IPS-15b (cell line): ENCODE results near the gene PPP1R7.

Experiments used
- H3K27me3 ChIP-seq: one replicate; pipeline ENCODE4 v1.6.1; 2013; ENCODE audit warnings: low read length; ENCODE audit not compliant: control insufficient read depth, insufficient read depth
- H3K36me3 ChIP-seq: one replicate; pipeline ENCODE4 v1.6.1; 2013; ENCODE audit warnings: low read length; ENCODE audit not compliant: control insufficient read depth, insufficient read depth
- H3K4me1 ChIP-seq: one replicate; pipeline ENCODE4 v1.6.1; 2013; ENCODE audit warnings: mild to moderate bottlenecking, low read length; ENCODE audit not compliant: control insufficient read depth, insufficient read depth
- H3K4me3 ChIP-seq: one replicate; pipeline ENCODE4 v1.5.1; 2013; ENCODE audit warnings: low read depth, low read length
- H3K9ac ChIP-seq: one replicate; pipeline ENCODE4 v1.6.1; 2013; ENCODE audit warnings: low read depth, mild to moderate bottlenecking, low read length
- H3K9me3 ChIP-seq: one replicate; pipeline ENCODE4 v1.6.1; 2013; ENCODE audit warnings: mild to moderate bottlenecking, low read length; ENCODE audit not compliant: control insufficient read depth, insufficient read depth

The PPP1R7 gene

DNA sequence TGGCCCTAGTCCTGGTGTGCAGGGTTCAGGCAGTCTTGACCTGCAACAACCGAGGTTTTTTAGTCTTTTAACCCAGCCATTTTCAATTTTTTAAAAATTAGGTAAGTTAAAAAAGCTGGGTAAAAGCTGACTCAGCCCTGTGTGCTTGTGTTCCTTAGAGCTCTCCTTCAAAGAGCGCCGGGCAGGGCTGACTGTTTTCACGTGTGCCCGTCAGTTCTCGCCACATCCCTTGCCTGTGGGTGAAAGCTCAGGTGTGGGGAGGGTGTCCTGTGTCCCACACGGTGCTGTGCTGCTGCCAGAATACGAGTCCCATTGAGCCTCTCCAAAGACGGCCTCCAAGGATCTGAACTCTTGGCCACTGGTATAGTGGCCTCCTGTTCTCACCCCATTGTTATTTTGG, 33.0 kb downstream of the PPP1R7 start:
- no peaks in the 10 kb centered on the region for H3K9me3 ChIP-seq
- H3K4me1 ChIP-seq: peaks cover 4% of the 10 kb centered on the region
- no peak overlapping the region for H3K4me3 ChIP-seq
- no peaks in the 10 kb centered on the region for H3K27me3 ChIP-seq
- H3K9ac ChIP-seq: no peak overlapping the region
- H3K36me3 ChIP-seq: no peaks in the 10 kb centered on the region

DNA sequence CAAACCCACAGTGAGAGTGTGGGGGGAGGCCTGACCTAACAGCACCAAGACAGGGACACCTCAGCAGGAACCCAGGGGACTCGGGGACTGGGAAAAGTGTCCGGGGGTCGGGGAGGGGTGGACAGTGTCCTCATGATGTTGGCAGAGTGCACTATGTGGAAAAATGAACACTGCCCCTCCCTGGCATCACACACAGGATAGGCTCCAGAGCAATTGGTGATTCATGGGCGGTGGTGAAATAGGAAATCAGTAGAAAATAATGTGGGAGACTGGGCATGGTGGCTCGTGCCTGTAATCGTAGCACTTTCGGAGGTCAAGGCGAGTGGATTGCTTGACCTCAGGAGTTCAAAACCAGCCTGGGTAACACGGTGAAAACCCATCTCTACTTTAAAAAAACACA, 34.6 kb downstream of the PPP1R7 start:
- Histone ChIP-seq H3K36me3 (no peaks in the 10 kb centered on the region), H3K4me3 (no peak overlapping the region), H3K4me1 (peaks cover 4% of the 10 kb centered on the region), H3K9ac (no peak overlapping the region), H3K27me3 (no peaks in the 10 kb centered on the region), H3K9me3 (no peaks in the 10 kb centered on the region)

DNA sequence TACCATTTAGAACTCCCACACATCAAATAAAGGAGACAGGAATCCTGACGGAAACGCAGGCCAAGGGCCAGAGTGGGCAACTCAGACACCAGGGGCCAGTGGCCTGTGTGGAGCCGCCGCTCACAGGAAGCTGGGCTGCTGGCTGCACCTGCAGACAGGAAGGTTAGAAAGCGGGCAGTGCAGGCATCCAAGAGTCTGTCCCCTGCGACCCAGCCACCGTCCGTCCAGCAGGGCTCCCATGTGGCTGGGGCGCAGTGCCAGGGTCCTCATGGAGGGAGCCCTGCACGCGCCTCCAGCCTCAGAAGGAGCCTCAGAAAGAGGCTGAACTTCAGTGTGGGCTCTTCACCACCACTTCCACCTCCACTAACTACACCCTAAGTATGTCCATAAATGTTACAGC, 35.7 kb downstream of the PPP1R7 start:
- Histone ChIP-seq H3K36me3 (no peaks in the 10 kb centered on the region), H3K9me3 (no peaks in the 10 kb centered on the region), H3K4me3 (no peak overlapping the region)

DNA sequence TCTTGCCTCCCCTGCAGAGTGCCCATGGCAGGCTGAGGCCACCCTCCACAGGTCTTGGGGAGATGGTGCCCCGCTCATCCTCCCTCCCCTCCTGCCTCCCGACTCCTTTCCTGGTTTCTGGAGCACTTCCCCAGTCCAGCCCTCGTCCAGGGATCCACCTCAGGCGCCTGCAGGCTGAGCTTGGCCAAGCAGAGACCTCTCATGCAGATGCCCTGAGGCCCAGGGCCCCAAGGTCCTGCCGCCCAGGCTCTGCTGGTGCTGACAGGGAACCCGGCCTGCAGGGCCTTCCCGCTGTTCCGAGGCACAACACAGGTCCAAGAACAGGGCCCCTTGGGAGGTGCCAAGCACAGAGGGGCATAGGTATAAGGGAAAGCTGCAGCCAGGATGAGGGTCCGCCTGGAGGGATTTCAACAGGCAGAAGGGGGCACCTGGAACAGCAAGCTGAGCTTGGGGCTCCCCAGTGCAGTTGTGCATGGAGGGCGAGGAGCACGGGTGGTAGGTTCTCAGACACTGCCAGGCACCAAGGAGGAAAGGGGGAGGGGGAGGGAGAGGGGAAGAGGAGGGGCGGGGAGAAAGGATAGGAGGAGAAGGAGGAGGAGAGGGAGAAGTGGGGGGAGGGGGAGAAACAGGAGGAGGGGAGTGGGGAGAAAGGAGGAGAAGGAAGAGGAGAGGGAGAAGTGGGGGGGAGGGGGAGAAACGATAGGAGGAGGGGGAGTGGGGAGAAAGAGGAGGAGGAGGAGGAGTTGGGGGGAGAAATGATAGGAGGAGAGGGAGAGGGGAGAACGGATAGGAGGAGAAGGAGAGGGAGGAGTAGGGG, 37.0 kb downstream of the PPP1R7 start:
- Histone ChIP-seq H3K9me3 (no peaks in the 10 kb centered on the region), H3K4me1 (peaks cover 4% of the 10 kb centered on the region), H3K9ac (no peak overlapping the region), H3K4me3 (no peak overlapping the region), H3K36me3 (no peaks in the 10 kb centered on the region), H3K27me3 (no peaks in the 10 kb centered on the region)

More for the DNA sequence above, 35.7 kb downstream of the PPP1R7 start:
- Histone ChIP-seq H3K9ac (no peak overlapping the region), H3K4me1 (peaks cover 4% of the 10 kb centered on the region), H3K27me3 (no peaks in the 10 kb centered on the region)

DNA sequence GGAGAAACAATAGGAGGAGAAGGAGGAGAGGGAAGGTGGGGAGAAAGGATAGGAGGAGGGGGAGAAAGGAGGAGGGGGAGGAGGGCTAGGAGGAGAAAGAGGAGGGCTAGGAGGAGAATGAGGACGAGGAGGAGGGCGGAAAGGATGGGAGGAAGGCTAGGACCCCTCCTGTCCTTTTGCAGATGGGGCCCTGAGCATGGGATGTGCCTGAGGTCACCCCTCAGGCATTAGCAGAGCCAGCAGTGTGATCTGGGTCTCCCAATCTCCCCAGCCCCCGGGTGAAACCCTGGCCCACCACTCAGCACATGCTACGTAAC, 37.6 kb downstream of the PPP1R7 start:
- H3K36me3 ChIP-seq: no peaks in the 10 kb centered on the region
- H3K9ac ChIP-seq: no peak overlapping the region
- H3K4me1 ChIP-seq: peaks cover 4% of the 10 kb centered on the region
- no peaks in the 10 kb centered on the region for H3K27me3 ChIP-seq
- no peaks in the 10 kb centered on the region for H3K9me3 ChIP-seq
- H3K4me3 ChIP-seq: no peak overlapping the region

DNA sequence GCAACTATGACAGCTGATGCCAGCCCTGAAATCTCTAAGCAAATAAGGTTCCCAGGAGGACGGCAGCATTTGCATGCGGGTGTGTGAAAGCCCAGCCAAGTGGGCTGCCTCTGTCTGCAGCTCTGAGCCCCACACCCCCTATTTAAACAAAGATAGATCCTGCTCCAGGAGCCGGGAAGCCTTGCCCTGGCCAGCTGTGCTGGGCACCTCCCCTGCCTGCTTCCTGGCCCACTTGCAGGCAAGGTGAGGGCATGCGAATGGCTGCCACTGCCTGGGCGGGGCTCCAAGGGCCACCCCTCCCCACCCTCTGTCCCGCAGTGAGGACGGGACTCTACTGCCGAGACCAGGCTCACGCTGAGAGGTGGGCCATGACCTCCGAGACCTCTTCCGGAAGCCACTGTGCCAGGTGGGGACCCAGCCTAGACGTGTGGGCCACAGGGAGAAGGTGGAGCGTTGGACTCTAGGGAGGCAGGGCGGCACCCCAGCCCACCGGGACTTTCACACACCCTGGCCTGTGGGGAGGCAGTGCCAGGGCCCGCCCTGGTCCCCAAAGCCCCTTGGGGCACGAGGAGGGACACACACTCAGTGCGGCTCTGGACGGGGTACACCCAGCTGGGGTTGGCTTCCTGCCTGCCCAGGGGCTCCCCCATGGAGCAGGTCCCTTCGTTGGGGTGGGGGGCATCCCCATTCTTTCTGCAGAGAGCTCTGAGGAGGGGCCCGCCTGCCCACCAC, 38.3 kb downstream of the PPP1R7 start, which contains the start of gene ANO7:
TSS of gene ANO7 (plus strand) at position 317 of the 732 bp plus-strand sequence. CDS start 1,387 bp downstream, outside the sequence.
- no peaks in the 10 kb centered on the region for H3K27me3 ChIP-seq
- H3K9me3 ChIP-seq: no peaks in the 10 kb centered on the region
- peaks cover 4% of the 10 kb centered on the region for H3K4me1 ChIP-seq
- H3K4me3 ChIP-seq: no peak within 1 kb of the TSS
- H3K36me3 ChIP-seq: no peaks in the 10 kb centered on the region
- no peak within 1 kb of the TSS for H3K9ac ChIP-seq

DNA sequence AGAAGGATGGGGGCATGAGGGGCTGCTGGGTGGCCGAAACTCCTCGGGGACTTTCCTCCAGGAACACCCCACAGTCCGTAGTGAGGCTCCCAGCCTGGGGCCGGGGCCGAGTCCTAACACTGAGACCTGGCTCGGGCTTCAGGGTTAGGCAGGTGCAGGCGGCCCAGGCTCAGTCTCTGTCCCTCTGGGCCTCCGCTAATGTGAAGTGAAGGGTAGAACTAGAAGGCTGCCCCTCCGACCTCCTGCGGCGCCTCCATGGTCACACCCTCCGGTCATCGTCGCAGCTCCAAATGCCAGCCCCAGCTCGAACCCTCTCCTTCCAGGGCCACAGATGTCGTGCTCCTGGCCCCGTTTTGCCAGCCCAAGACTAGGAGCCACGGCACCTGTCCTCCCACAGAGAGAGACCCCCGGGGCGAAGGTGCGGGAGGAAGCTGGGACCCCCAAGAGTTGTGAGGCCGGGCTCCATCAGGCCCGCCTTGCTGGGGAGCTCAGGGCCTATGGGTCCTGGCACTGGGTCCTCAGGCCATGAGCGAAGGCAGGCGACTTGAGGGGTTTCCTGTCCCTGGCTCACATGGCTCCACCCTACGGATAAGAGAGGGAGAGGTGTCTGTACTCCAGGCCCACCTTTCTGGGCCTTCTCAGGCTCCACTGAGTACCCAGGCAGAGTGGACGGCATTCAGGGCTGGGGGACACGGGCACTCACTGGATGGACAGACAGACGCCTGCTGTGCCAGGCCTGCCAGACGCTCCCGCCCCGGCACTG, 39.0 kb downstream of the PPP1R7 start:
- no peak overlapping the region for H3K4me3 ChIP-seq
- H3K4me1 ChIP-seq: peaks cover 4% of the 10 kb centered on the region
- no peak overlapping the region for H3K9ac ChIP-seq
- no peaks in the 10 kb centered on the region for H3K9me3 ChIP-seq
- H3K36me3 ChIP-seq: no peaks in the 10 kb centered on the region
- no peaks in the 10 kb centered on the region for H3K27me3 ChIP-seq

DNA sequence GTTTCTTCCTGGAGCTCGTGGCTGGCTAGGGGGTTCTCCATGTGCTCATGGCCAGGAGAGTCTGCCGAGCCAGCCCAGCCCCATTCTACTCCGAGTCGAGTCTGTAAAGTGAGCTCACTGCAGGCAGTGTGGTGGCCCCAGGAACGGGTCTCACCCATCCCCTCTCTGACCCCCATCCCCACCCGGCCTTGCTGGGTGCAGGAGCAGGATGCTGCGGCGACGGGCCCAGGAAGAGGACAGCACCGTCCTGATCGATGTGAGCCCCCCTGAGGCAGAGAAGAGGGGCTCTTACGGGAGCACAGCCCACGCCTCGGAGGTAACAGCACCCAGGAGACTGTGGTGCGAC, 39.6 kb downstream of the PPP1R7 start:
- Histone ChIP-seq H3K27me3 (no peaks in the 10 kb centered on the region), H3K9me3 (no peaks in the 10 kb centered on the region), H3K4me1 (peaks cover 4% of the 10 kb centered on the region), H3K36me3 (no peaks in the 10 kb centered on the region), H3K9ac (no peak overlapping the region), H3K4me3 (no peak overlapping the region)

DNA sequence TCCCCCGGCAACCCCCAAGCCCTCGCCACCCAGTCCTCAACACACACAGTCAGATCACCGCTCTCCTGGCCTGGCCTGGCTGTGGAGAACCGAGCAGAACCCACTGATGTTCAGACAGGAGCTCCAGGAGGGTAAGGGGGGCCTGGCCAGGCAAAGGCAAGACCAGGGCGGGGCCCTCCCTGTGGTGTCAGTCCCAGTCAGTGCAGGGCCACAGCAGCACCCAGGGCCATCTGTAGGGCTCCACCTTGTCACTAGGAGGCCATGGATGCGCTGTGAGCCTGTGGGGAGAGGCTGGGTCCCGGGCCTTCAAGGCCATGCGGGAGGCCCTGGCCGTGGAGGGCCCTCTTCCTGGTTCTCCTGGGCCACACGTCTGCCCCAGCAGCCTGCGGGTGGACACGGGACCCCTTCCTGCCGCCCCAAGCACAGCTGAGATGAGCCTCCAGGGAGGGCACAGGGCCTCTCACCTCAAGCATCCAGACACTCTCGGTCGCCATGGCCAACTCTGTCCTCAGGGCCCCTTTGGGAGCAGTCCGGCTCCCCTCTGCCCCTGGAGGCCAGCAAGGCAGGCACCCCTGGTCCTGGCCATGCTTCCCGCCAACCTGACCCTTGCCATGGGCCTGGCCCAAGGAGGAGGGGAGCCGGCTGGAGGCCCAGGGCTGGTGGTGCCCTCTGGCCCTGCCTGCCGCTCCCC, 40.2 kb downstream of the PPP1R7 start:
- Histone ChIP-seq H3K9me3 (no peaks in the 10 kb centered on the region), H3K36me3 (no peaks in the 10 kb centered on the region), H3K4me3 (no peak overlapping the region), H3K27me3 (no peaks in the 10 kb centered on the region), H3K4me1 (peaks cover 4% of the 10 kb centered on the region), H3K9ac (no peak overlapping the region)

DNA sequence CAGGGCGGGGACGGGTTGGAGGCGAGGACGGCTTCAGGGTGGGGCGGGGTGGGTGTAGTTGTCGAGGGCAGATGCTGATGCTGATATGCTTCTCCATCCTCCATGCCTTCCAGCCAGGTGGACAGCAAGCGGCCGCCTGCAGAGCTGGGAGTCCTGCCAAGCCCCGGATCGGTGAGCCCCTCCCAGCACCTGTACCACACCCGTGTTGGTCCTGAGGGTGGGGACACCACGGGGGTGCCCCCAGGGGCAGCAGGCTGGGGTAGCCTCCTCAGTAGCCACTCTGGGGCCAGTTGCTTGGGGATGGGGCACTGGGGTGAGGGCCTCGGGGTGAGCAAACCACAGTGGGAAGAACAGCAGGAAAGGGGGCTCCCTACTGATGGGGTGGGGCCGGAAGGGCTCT, 40.8 kb downstream of the PPP1R7 start:
- no peaks in the 10 kb centered on the region for H3K27me3 ChIP-seq
- H3K9ac ChIP-seq: no peak overlapping the region
- H3K9me3 ChIP-seq: no peaks in the 10 kb centered on the region
- peaks cover 4% of the 10 kb centered on the region for H3K4me1 ChIP-seq
- no peaks in the 10 kb centered on the region for H3K36me3 ChIP-seq
- H3K4me3 ChIP-seq: no peak overlapping the region

DNA sequence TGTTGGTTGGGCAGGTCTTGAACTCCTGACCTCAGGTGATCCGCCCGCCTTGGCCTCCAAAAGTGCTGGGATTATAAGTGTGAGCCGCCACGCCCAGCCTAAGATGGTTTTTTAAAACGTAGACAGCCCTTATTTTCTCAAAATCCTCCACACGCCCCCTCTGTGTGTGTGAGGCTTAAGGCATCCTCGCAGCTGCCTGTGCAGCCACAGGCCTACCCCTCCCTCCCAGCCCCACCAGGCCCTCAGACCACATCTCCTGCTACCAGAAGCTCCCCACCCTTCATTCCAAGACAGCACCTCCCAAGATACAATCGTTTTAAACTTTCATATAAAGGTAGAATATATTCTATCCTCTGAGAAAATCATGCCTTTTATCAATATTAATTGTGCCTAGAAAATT, 43.0 kb downstream of the PPP1R7 start:
- no peaks in the 10 kb centered on the region for H3K4me1 ChIP-seq
- no peak overlapping the region for H3K9ac ChIP-seq
- H3K4me3 ChIP-seq: no peak overlapping the region
- H3K9me3 ChIP-seq: no peaks in the 10 kb centered on the region
- H3K36me3 ChIP-seq: no peaks in the 10 kb centered on the region
- no peaks in the 10 kb centered on the region for H3K27me3 ChIP-seq
